ENCODE measurements around the gene STK11.
A peak's percentile ranks its signal among the peaks of the same experiment; 100 is the strongest.

STK11 gene

GRCh38 chr19:1177322-1178114 is 28.1 kb upstream of the STK11 start:
- intact Hi-C loops (cut with DNase I; ENCODE audit: low total_unique reads): loop anchor here (10.0 kb wide), 1 partner anchor 163 kb away; no protein-coding TSS in a partner anchor
- H3K27me3 ChIP-seq: no peaks in the 10 kb centered on the region
- H3K4me3 ChIP-seq: no peak overlapping the region
- H3K4me1 ChIP-seq: peaks cover 0 to 36% (median 22%) of the 10 kb centered on the region in 4 donors
- TF ChIP-seq CTCF (IDR thresholded peaks at IDR 0.05): peak in 1 of 2 experiments; percentile 25
- H3K36me3 ChIP-seq: no peaks in the 10 kb centered on the region
- DNase-seq: peak; percentile 68 to 86
- no peaks in the 10 kb centered on the region for H3K9me3 ChIP-seq
- peak overlapping the region; percentile 43 to 51 for H3K27ac ChIP-seq

- no peak overlapping the region for H3K4me3 ChIP-seq
- H3K27me3 ChIP-seq: peaks cover 0 to 5% of the 10 kb centered on the region in 2 donors
- TF ChIP-seq CTCF (IDR thresholded peaks at IDR 0.05): no peak
- peaks cover 0 to 31% (median 17%) of the 10 kb centered on the region in 4 donors for H3K4me1 ChIP-seq
- no peak overlapping the region for H3K27ac ChIP-seq
- intact Hi-C loops (cut with DNase I; ENCODE audit: low total_unique reads): no loop called here
- H3K9me3 ChIP-seq: no peaks in the 10 kb centered on the region
- H3K36me3 ChIP-seq: no peaks in the 10 kb centered on the region
- DNase-seq: no peak
Observed at GRCh38 chr19:1181606-1182005, 24.0 kb upstream of the STK11 start.

GRCh38 chr19:1182068-1182467 is 23.5 kb upstream of the STK11 start:
- Histone ChIP-seq H3K27ac (no peak overlapping the region), H3K27me3 (peaks cover 0 to 5% of the 10 kb centered on the region in 2 donors), H3K36me3 (no peaks in the 10 kb centered on the region), H3K4me3 (no peak overlapping the region), H3K9me3 (no peaks in the 10 kb centered on the region), H3K4me1 (peaks cover 0 to 28% (median 16%) of the 10 kb centered on the region in 4 donors)
- TF ChIP-seq CTCF (IDR thresholded peaks at IDR 0.05): no peak
- no peak for DNase-seq
- intact Hi-C loops (cut with DNase I; ENCODE audit: low total_unique reads): no loop called here

- no peaks in the 10 kb centered on the region for H3K36me3 ChIP-seq
- peaks cover 0 to 22% (median 12%) of the 10 kb centered on the region in 4 donors for H3K4me1 ChIP-seq
- no peak overlapping the region for H3K4me3 ChIP-seq
- no peak for TF ChIP-seq CTCF (IDR thresholded peaks at IDR 0.05)
- no peak overlapping the region for H3K27ac ChIP-seq
- H3K9me3 ChIP-seq: no peaks in the 10 kb centered on the region
- peaks cover 0 to 5% of the 10 kb centered on the region in 2 donors for H3K27me3 ChIP-seq
- no peak for DNase-seq
- intact Hi-C loops (cut with DNase I; ENCODE audit: low total_unique reads): no loop called here
Observed at GRCh38 chr19:1182727-1183126, 22.9 kb upstream of the STK11 start.

DNA sequence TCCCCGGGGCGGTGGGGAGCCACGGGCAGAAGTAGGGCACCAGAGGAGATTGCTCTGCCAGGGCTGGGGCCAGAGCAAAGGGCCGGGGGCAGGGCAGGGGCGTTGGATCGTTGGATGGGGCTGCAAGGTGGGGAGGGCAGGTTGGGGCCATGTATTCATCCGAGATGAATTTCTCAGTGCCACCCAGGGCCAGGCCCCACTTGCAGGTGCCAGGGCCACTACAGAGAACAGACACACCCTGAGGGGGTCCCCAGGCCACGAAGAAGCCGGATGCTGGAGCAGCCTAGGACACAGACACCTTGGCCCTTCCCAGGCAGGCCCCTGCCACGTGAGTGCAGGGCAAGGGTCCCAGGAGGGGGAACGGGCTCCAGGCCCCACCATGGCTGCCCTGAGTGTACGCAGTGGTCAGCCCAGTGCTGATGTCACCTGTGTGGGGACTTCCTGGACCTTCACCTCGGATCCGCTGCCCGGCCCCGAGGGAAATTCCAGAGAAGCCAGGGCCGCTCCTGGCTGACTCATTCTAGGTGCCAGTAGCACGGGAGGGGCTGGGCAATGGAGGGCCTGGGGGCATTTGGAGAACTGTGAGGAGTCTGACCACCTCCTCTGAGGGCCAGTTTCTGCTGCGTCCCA is 21.9 kb upstream of the STK11 start:
- no peak for TF ChIP-seq CTCF (IDR thresholded peaks at IDR 0.05)
- no peaks in the 10 kb centered on the region for H3K36me3 ChIP-seq
- H3K27ac ChIP-seq: no peak overlapping the region
- no peak for DNase-seq
- intact Hi-C loops (cut with DNase I; ENCODE audit: low total_unique reads): no loop called here
- H3K4me1 ChIP-seq: peaks cover 0 to 18% (median 9%) of the 10 kb centered on the region in 4 donors
- H3K4me3 ChIP-seq: no peak overlapping the region
- H3K27me3 ChIP-seq: peaks cover 0 to 5% of the 10 kb centered on the region in 2 donors
- H3K9me3 ChIP-seq: no peaks in the 10 kb centered on the region
